K562 (cell line): ENCODE measurements around the gene CNGA3. TPM values are rescaled to one million over a fixed set of nuclear protein-coding genes. Genes with fewer than 3 reads are reported as not detected.

ENCODE experiments used
- ATAC-seq: fragments of 200-7000 bp; cut with Tn5 transposase; 3 replicates; pipeline ENCODE4 v1.9.1; 2020; ENCODE audit warnings: moderate library complexity
- BruUV-seq: library from RNA; stranded (reverse); fragments of 400-500 nt; replicated peaks from 2 replicates; lab custom pipeline; 2021; lab: Mats Ljungman, UMichigan
- CTCF ChIA-PET: fragments of 300-600 bp; formaldehyde crosslinking; extraction: SDS; loops from one replicate; lab custom pipeline; 2021; ENCODE audit warnings: low intra/inter-chr PET ratio; lab: Yijun Ruan, JAX
- POLR2A ChIA-PET: fragments of 300-600, 350-650 bp; sonication (Branson Sonifier 250); formaldehyde crosslinking; extraction: SDS; loops from one replicate; lab custom pipeline; 2021; ENCODE audit warnings: antibody characterized with exemption, inconsistent platforms; lab: Yijun Ruan, JAX
- DNase-seq, 4 experiments: peaks; one replicate each; pipeline versions ENCODE4 v3.0.0 to v3.0.0-alpha.2; 2011 to 2018; ENCODE audit warnings: low spot score in 3 of 4, mixed read lengths in 3 of 4; ENCODE audit errors: extremely low read depth in 1 of 4
- FAIRE-seq: peaks from 2 replicates; lab custom pipeline; 2011; peaks lifted over from hg19 to GRCh38; lab: Jason Lieb, UNC
- H2AFZ ChIP-seq: 2 replicates; pipeline ENCODE4 v1.6.0; 2011; ENCODE audit warnings: low read depth, low read length, control low read depth, inconsistent platforms
- H3K27ac ChIP-seq: fragments of 200-600 bp; 3 replicates; pipeline ENCODE4 v1.8.0; 2011; ENCODE audit warnings: low read depth, mild to moderate bottlenecking, control low read depth, inconsistent platforms, low read length, moderate library complexity, mixed read lengths; ENCODE audit errors: extremely low read depth
- H3K27me3 ChIP-seq, 2 experiments: fragments of 300-600 bp in 1 of 2; 2 replicates in 1 of 2; 3 replicates in 1 of 2; pipeline versions ENCODE4 v1.6.0 to v1.8.0; 2011; ENCODE audit warnings: inconsistent platforms in 2 of 2, low read length in 2 of 2, mild to moderate bottlenecking in 1 of 2, mixed read lengths in 1 of 2, moderate library complexity in 1 of 2; ENCODE audit not compliant: control insufficient read depth in 2 of 2, insufficient read depth in 2 of 2
- H3K36me3 ChIP-seq: fragments of 300-600 bp; 3 replicates; pipeline ENCODE4 v1.8.0; 2011; ENCODE audit warnings: mild to moderate bottlenecking, low read length, inconsistent platforms; ENCODE audit not compliant: control insufficient read depth, insufficient read depth
- H3K4me1 ChIP-seq, 2 experiments: fragments of 200-600 bp in 1 of 2; replicated peaks in 1 of 2; 2 replicates in 1 of 2; 3 replicates in 1 of 2; pipeline versions ENCODE4 v1.5.1 to v1.8.0; 2011; ENCODE audit warnings: inconsistent platforms in 2 of 2, low read length in 2 of 2, mild to moderate bottlenecking in 1 of 2, mixed read lengths in 1 of 2, moderate library complexity in 1 of 2; ENCODE audit not compliant: control insufficient read depth in 2 of 2, insufficient read depth in 2 of 2
- H3K4me2 ChIP-seq: 2 replicates; pipeline ENCODE4 v1.6.1; 2011; ENCODE audit warnings: low read length, control low read depth, inconsistent platforms, mixed read lengths; ENCODE audit not compliant: insufficient read depth
- H3K4me3 ChIP-seq: fragments of 200-600 bp; sonication (generic), shearing (Covaris generic); 2 replicates; pipeline ENCODE4 v1.5.1; 2016; ENCODE audit warnings: control low read depth, inconsistent platforms
- H3K79me2 ChIP-seq: fragments of 200-600 bp; 3 replicates; pipeline ENCODE4 v1.8.0; 2011; ENCODE audit warnings: low read length, inconsistent platforms; ENCODE audit not compliant: control insufficient read depth, insufficient read depth
- H3K9ac ChIP-seq, 2 experiments: 2 replicates each; pipeline versions ENCODE4 v1.6.0 to v1.6.1; 2011; ENCODE audit warnings: low read depth in 2 of 2, low read length in 2 of 2, control low read depth in 1 of 2, inconsistent platforms in 1 of 2, mild to moderate bottlenecking in 1 of 2, mixed read lengths in 1 of 2; ENCODE audit not compliant: insufficient read depth in 1 of 2
- H3K9me1 ChIP-seq: one replicate; pipeline ENCODE4 v1.6.0; 2011; ENCODE audit warnings: inconsistent platforms, mild to moderate bottlenecking, low read length, moderate library complexity; ENCODE audit not compliant: control insufficient read depth, insufficient read depth
- H3K9me3 ChIP-seq: replicated peaks from 2 replicates; pipeline ENCODE4 v1.5.1; 2011; ENCODE audit warnings: low read depth, low read length, inconsistent platforms; ENCODE audit not compliant: control insufficient read depth, insufficient read depth
- H4K20me1 ChIP-seq: replicated peaks from 2 replicates; pipeline ENCODE4 v1.6.1; 2011; ENCODE audit warnings: low read length, inconsistent platforms, mixed read lengths; ENCODE audit not compliant: control insufficient read depth, insufficient read depth
- ATF4 ChIP-seq: fragments of 450-650 bp; formaldehyde crosslinking; IDR thresholded peaks from 2 replicates; pipeline ENCODE4 v1.4.0; 2022; ENCODE audit warnings: mild to moderate bottlenecking, moderate library complexity
- BCOR ChIP-seq: fragments of 450-650 bp; IDR thresholded peaks from 2 replicates; pipeline ENCODE4 v1.6.1; 2016
- CBFA2T3 ChIP-seq: fragments of 450-650 bp; IDR thresholded peaks from 2 replicates; pipeline ENCODE4 v1.6.1; 2017
- CBX5 ChIP-seq: IDR thresholded peaks from 2 replicates; pipeline ENCODE4 v1.6.1; 2014; ENCODE audit warnings: low read depth, borderline replicate concordance
- DEAF1 ChIP-seq: fragments of 450-650 bp; formaldehyde crosslinking; IDR thresholded peaks from 2 replicates; pipeline ENCODE4 v1.4.0; 2020; ENCODE audit warnings: mild to moderate bottlenecking, moderate library complexity
- ETS2 ChIP-seq: IDR thresholded peaks from 2 replicates; pipeline ENCODE4 v1.6.1; 2016; ENCODE audit warnings: borderline replicate concordance, missing genetic modification characterization, mild to moderate bottlenecking, moderate library complexity, missing compliant biosample characterization; ENCODE audit not compliant: poor library complexity, severe bottlenecking
- HMBOX1 ChIP-seq: sonication (generic); IDR thresholded peaks from 2 replicates; pipeline ENCODE4 v1.6.1; 2016
- HMGXB4 ChIP-seq: sonication (generic); formaldehyde crosslinking; IDR thresholded peaks from 2 replicates; pipeline ENCODE4 v1.8.1; 2023; ENCODE audit warnings: mild to moderate bottlenecking, missing genetic modification reagents
- ILF3 ChIP-seq: fragments of 450-650 bp; IDR thresholded peaks from 2 replicates; pipeline ENCODE4 v1.6.1; 2018; ENCODE audit warnings: antibody characterized with exemption, mild to moderate bottlenecking, moderate library complexity, borderline replicate concordance
- KLF1 ChIP-seq: fragments of 450-650 bp; IDR thresholded peaks from 2 replicates; pipeline ENCODE4 v1.6.1; 2016; ENCODE audit warnings: missing genetic modification characterization, missing compliant biosample characterization
- LARP7 ChIP-seq: fragments of 450-650 bp; IDR thresholded peaks from 2 replicates; pipeline ENCODE4 v1.6.1; 2016
- MAX ChIP-seq: sonication (generic); formaldehyde crosslinking; IDR thresholded peaks from 2 replicates; pipeline ENCODE4 v1.9.0; 2022; ENCODE audit warnings: mild to moderate bottlenecking, missing genetic modification reagents
- NR2C2 ChIP-seq, 2 experiments: fragments of 200-800 bp in 1 of 2; sonication (Bioruptor generic) in 1 of 2; sonication (generic) in 1 of 2; formaldehyde crosslinking in 1 of 2; IDR thresholded peaks; 2 replicates each; pipeline versions ENCODE4 v1.6.1 to v1.8.0; 2016 to 2022; ENCODE audit warnings: mild to moderate bottlenecking in 1 of 2, missing compliant biosample characterization in 1 of 2, missing genetic modification characterization in 1 of 2, missing genetic modification reagents in 1 of 2
- RBM14 ChIP-seq: fragments of 200-400 bp; formaldehyde crosslinking; IDR thresholded peaks from 2 replicates; pipeline ENCODE4 v1.6.1; 2018; ENCODE audit warnings: low read depth, mild to moderate bottlenecking, low read length, moderate library complexity, borderline replicate concordance; ENCODE audit not compliant: insufficient read depth
- ZNF197 ChIP-seq: fragments of 200-800 bp; sonication (Bioruptor generic); IDR thresholded peaks from 2 replicates; pipeline ENCODE4 v1.6.1; 2016; ENCODE audit warnings: low read depth, missing genetic modification characterization, missing compliant biosample characterization
- ZNF316 ChIP-seq: fragments of 450-650 bp; IDR thresholded peaks from 2 replicates; pipeline ENCODE4 v1.6.1; 2016
- WGBS: fragments of 100-300 bp; shearing (Covaris generic); methylation state at CpG from one replicate; pipeline ENCODE4 v1.1.6; 2016; ENCODE audit warnings: low coverage, mixed read lengths; ENCODE audit not compliant: insufficient coverage; ENCODE audit errors: missing lambda C conversion rate; 5-methylcytosine and 5-hydroxymethylcytosine counted together
- in situ Hi-C: fragments of 300-500 bp; cut with MboI; formaldehyde crosslinking; loops from 4 replicates; pipeline ENCODE4 v1.15.0; 2018; ENCODE audit warnings: inconsistent platforms, mixed read lengths
- intact Hi-C: fragments of 100-400 bp; cut with micrococcal nuclease; formaldehyde crosslinking; loops from 2 replicates; pipeline ENCODE4 v1.14.2; 2022
- polyA plus RNA-seq, 8 experiments: library from polyadenylated mRNA; depleted of rRNA in 4 of 8; stranded (reverse) in 5 of 8; unstranded in 3 of 8; fragments of >200 nt; fragmentation: Nextera tagmentation in 2 of 8; fragmentation: Illumina TruSeq in 1 of 8; extraction: Ambion mirVana in 2 of 8; extraction: Trizol in 1 of 8; gene quantifications; 2 replicates each; pipeline versions ENCODE4 v1.2.1 to v1.2.3, GENCODE V29; 2011 to 2014; ENCODE audit warnings: inconsistent platforms in 1 of 8, missing spikeins in 1 of 8
- total RNA-seq, 7 experiments: library from RNA; depleted of rRNA in 6 of 7; stranded (reverse); fragments of >200 nt in 6 of 7; fragmentation: Illumina TruSeq in 2 of 7; extraction: Trizol in 2 of 7; gene quantifications; 2 replicates each; pipeline versions ENCODE4 v1.2.1 to v1.2.3, GENCODE V29; 2011 to 2021; ENCODE audit warnings: low replicate concordance in 1 of 7

The CNGA3 gene
- total and polyA plus RNA-seq, 9 of the 15 experiments (the other 6 are each of a cell fraction or from before 2014, with no cell fraction given): not detected

- in situ Hi-C loops: no loop called here
- no peak for TF ChIP-seq BCOR
- TF ChIP-seq CBFA2T3: peak; percentile 57
- TF ChIP-seq ATF4: no peak
- TF ChIP-seq HMGXB4 (CRISPR knock-in tag): no peak
- TF ChIP-seq RBM14: no peak
- TF ChIP-seq NR2C2 (CRISPR knock-in tag; IDR thresholded peaks at IDR 0.05): no peak
- TF ChIP-seq NR2C2 (tag; IDR thresholded peaks at IDR 0.05): peak; percentile 50; the same call in 1 of the 2 replicates
- TF ChIP-seq CBX5: no peak
- no peak for TF ChIP-seq LARP7
- TF ChIP-seq ZNF197 (CRISPR knock-in tag): no peak
- peak; percentile 71; the same call in 1 of the 2 replicates for TF ChIP-seq HMBOX1
- no peak for TF ChIP-seq ETS2 (tag)
- no peak for TF ChIP-seq DEAF1 (CRISPR knock-in tag)
- peak; percentile 12; the same call in 1 of the 2 replicates for TF ChIP-seq ZNF316
- no peak for TF ChIP-seq MAX (CRISPR knock-in tag)
- TF ChIP-seq ILF3: no peak
- no peak for TF ChIP-seq KLF1 (tag)
These were observed 95.6 kb downstream of the CNGA3 start for GRCh38 chr2:98441706-98442450.

More at GRCh38 chr2:98441706-98442450, 95.6 kb downstream of the CNGA3 start:
- BruUV-seq: no TSS peak
- FAIRE-seq (no peak), ATAC-seq (no peak), DNase-seq (no peak)
- no peak overlapping the region for H3K27ac ChIP-seq
- intact Hi-C loops: no loop called here
- H3K79me2 ChIP-seq: peaks cover 19% of the 10 kb centered on the region
- no peak overlapping the region for H3K4me3 ChIP-seq
- no peaks in the 10 kb centered on the region for H3K36me3 ChIP-seq
- ChIA-PET CTCF (no interaction called here), POLR2A (no interaction called here)
- no peaks in the 10 kb centered on the region for H3K27me3 ChIP-seq
- H3K9me1 ChIP-seq: no peaks in the 10 kb centered on the region
- H3K9ac ChIP-seq: no peak overlapping the region
- peaks cover 12% of the 10 kb centered on the region for H4K20me1 ChIP-seq
- no peaks in the 10 kb centered on the region for H3K9me3 ChIP-seq
- 0 out of 2 replicates have a peak overlapping the region, but pooled peaks have one; percentile 26 for H2AFZ ChIP-seq
- H3K4me2 ChIP-seq: no peak overlapping the region
- 13% methylated on average over 7 of the region's 7 CpGs for WGBS
- peaks cover 13 to 23% of the 10 kb centered on the region in 2 experiments; a peak in 4 of 5 replicates for H3K4me1 ChIP-seq
